8988T (cell line): Measurements from ENCODE around the gene CATSPER1.
"Not testable (repeated sequence)": the region's sequence is repeated elsewhere in the genome, so short reads cannot be mapped to it uniquely, and the experiment has no call there.

Source experiments
- DNase-seq: peaks from one replicate; pipeline ENCODE4 v3.0.0; 2011

CATSPER1 gene

DNA sequence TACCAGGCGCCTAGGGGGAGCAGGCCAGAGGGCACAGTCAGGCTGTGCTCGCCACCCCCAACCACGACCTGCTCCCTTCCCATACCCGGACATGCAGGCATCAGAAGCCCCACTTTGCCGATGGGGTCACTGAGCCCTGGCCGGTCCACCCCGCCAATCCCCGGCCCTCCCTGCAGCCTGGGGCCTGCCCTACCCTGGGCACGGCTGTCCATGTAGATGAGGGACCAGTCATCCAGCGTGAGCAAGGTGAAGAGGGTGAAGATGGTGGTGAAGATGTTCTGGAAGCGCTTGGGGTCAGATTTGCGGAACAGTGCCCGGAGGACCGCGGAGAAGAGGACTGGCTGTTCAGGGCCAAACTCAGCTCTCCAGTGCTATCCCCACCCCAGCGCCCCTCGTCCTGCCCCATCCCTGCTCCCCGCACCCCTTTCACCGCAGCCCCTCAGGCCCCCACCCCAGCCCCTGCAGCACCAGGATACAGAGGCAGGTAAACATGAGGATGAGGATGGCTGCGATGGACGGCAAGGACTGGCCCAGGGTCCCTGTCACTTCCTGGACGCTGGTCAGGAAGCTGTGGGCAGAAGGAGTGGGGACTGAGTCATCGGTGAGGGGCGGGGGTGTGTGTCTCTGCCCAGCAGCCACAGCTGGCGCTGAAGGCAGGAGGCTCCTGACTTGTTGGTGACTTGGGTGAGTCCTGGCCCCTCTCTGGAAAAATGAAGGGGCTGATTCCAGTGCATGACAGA, 5.5 kb downstream of the CATSPER1 start:
- peak; percentile 92 for DNase-seq

DNA sequence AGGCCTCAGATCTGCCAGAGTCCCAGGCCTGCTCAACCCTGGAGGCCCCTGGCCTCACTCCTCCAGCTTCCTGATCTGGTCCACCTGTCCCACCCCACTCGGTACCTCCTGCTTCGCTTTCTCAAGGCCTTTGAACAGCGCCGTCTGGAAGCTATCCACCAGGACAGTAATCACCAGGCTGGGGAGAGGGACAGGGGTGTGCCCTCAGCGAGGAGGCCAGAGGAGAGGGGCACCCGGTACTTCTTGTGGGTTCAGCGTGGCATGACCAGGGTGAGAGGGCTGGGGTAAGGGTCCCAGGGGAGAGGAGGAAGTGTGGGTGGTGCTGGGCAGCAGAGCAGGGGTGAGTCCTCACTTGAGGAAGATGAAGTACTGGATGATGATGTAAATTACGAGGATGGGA, 6.1 kb downstream of the CATSPER1 start:
- DNase-seq = no peak

DNA sequence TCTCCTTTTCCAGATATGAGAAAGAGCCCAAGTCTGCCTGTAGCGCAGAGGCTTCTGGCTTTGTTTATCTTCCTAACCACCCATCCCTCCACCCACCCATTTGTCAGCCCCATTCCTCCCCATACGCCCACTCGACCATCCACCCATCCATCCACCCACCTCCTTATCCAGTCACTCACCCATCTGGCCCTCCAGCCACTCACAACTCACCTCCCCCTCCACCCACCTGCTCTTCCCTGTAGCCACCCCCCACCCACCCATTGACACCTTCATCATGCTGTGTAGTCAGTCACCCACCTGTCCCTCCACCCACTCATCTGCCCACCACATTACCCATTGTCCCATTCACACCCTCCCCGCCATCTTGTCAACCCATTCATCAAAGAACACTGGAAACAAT, 9.0 kb downstream of the CATSPER1 start:
- DNase-seq = no peak

DNA sequence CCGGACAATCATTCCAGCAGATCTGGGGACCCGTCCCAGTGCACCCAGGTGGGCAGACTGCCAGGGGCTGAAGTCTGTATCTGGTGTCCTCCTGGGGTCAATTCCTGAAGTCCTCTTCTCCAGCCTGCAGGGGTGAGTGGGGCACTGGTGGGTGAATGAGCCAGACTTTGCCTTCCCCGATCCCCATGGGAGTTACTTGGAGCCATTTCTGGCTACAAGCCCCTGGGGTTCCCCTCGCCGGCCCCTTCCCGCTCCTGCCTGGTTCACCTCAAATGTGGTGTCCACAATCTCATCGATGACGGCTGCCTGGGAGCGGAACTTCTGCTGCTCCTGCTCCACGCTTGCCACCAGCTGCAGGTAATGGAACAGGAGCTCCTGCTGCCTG, 9.5 kb downstream of the CATSPER1 start:
- DNase-seq = no peak

DNA sequence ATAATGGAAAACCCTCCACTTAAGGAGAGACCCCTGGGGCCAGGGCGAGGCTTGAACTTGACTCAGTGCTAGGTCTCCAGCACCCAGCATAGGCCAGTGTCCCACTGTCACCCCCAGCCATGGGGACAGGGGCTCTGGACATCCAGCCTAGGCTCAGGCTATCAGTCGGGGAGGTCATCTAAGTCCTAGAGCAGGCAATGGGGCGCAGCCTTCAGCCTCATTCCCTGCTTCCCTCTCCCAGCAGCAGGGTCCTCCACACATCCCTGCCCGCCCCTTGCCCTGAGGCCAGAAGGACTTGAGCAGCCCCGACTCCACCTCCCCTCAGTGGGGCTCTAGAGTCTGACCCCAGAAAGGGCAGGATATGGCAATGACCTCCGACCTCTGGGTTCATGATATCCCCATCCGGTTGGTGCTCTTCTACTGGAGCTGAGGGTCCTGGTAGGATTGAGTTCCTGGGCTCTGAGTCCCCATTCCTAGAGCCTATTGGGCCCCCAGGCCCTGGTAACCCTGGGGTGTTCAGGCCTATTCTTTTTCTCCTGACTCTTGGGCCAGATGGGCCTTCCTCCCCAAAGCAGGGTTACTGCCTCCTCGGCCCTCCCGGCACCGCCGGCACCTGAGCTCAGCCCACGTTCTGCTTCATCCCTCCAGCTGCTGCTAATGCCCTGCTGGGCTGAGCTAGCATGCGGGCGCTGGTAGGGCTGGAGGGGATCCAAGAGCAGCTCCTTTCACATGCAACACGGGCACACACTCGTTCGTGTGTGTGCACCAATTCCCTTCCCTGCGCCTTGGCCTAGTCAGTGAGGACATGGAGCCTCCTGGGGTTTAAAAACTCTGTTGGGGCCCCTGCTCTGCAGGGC, 10.1 kb downstream of the CATSPER1 start:
- no peak for DNase-seq

DNA sequence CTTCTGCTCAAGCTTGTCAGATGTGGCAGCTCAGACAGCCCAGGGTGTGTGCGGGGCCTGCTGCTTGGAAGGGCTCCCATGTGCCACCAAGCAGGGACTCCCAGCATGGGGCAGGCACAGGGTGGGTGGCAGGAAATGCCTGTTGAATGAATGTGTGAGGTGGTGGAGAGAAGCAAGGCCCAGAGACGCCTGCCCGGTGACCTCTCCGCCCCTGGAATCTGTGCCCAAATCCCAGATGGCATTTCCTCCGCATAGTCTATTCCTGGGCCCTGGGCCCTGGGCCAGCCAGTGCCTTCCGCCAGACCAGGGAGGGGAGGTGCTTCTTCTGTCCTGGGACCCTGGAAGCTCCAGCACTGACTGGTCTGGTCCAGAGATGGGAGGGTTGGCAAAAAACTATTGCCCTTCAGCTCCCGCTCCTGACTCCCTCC, 10.8 kb downstream of the CATSPER1 start:
- peak; percentile 98 for DNase-seq

DNA sequence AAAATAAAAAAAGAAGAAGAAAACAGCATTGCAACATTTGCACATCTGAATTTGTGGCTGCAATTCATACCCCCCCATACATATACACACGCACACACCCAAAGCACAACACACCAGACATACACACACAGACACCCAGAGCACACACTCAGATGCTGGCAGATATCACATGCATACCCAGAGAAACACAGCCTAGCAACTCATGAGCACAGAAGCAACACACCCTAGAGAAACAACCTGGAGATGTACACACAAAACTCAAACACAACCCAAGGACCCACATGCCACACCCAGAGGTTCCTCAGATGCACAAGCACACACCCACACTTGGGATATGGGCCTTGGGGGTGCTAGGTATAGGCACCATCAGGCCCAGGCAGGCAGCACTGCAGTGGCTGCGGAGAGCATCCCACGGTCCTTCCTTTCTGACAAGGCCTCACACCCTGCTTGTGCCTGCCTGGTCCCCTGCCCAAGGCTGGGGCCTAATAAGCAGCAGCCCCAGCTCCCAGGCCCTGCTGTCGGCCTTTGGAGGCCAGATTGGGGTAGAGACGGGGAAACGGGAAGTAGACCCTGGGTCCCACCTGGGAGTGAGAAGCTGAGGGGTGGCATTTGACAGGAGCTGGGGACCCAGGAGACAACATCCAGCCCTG, 11.3 kb downstream of the CATSPER1 start:
- DNase-seq = peak; percentile 55

DNA sequence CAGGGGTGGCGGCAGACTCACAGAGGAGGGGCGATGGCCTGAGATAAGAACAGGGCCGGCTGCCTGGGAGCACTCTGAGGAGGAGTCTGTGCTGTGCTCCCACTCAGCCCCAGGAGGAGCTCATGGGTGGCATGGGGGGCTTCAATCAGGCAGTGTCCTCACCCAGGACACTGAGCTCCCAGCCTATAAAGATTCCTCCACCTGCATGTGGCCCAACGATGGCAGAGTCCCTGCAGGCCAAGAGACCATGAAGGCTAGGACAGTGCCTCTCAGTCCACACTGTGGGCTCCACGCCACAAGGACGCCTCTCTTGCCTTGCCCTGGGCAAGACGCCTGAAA, 12.5 kb downstream of the CATSPER1 start:
- DNase-seq = no peak

DNA sequence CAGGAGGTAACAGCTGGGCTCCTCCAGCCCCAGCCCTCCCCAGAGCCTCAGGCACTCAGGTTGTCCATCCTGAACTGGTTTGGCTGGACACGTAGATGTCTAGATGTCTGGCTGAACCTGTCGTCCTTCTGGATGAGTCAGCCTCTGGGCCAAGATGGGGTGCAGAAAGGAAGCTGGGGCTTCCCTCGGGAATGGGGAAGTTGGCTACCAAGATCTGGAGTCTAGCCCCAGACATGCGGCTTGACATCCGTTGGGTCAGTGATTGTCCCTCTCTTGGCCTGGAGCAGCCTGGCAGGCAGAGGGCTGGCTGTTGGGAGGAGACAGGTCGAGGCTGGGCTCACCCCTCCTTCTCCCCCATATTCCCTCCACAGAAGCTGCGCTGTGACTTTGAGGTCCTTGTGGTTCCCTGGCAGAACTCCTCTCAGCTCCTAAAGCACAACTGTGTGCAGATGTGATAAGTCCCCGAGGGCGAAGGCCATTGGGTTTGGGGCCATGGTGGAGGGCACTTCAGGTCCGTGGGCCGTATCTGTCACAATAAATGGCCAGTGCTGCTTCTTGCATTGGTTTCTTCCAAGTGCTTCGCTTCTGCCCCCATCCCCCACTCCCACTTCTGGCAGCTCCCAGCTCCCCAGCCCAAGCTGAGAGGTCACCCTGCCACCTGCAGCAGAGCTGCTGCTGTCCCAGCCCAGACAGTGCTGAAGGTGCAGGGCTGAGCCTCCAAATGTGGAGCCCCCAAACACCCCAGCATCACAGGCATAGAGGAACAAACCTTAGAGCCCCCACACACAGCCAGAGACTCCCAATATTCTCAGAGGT, 13.1 kb downstream of the CATSPER1 start:
- no peak for DNase-seq

DNA sequence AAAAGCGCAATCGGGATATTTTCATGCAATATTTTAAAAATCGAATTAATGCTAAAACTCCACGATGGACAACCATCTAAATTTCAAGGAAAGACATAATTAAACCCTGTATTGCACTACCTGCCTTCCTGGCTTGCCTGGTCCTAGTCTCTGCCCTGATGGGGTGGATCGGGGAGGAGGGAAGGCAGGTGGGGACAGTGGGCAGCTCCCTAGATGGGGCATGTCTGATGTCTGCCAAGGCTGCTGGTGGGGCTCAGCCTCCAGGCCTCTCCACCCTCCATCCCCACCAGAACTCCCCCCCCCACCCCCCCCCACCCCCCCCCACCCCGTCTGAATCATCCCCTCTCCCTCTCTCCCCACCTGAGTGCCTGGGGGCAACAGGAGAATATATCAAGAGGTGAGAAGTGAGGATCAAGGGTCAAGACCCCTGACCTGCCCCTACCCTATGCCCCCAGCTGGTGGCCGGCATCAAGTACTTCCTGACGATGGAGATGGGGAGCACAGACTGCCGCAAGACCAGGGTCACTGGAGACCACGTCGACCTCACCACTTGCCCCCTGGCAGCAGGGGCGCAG, 13.8 kb downstream of the CATSPER1 start:
- peak; percentile 71 for DNase-seq

DNA sequence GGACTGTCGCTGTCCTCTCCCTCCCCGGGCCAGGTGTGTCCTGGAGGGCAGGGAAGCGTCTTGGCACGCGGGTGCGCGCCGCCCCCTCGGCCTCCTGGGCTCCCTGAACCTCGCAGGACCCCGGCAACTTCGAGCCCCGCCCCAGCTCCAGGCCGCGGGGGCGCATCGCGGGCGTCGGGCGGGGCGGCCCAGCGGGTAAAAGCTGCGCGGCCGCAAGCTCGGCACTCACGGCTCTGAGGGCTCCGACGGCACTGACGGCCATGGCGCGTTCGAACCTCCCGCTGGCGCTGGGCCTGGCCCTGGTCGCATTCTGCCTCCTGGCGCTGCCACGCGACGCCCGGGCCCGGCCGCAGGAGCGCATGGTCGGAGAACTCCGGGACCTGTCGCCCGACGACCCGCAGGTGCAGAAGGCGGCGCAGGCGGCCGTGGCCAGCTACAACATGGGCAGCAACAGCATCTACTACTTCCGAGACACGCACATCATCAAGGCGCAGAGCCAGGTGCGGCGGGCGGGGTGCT, 14.4 kb downstream of the CATSPER1 start, which contains the start of gene CST6:
Gene CST6 (plus strand): TSS at position 224 of the 519 bp plus-strand sequence. CDS start 37 bp downstream, at position 261.
- DNase-seq = no peak

DNA sequence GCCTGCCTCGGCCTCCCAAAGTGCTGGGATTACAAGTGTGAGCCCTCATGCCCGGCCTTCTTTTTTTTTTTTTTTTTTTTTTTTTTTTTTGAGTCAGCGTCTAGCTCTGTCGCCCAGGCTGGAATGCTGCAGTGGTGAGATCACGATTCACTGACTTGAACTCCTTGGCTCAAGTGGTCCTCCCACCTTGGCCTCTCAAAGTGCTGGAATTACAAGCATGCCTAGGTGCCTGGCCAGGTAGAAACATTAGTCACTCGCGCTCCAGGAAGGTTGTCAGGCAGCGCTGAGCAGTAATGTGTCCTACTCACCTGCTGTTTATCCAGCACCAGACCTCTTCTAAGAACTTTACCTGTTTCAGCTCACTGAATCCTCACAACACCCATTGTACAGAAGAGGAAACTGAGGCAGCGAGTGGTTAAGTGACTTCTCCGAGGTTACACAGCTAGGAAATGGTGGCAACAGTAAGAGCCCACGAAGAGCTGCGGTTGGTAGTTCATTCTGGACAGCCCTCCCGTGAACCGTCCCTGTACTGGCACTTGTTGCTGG, 15.0 kb downstream of the CATSPER1 start:
- DNase-seq = peak; percentile 79

DNA sequence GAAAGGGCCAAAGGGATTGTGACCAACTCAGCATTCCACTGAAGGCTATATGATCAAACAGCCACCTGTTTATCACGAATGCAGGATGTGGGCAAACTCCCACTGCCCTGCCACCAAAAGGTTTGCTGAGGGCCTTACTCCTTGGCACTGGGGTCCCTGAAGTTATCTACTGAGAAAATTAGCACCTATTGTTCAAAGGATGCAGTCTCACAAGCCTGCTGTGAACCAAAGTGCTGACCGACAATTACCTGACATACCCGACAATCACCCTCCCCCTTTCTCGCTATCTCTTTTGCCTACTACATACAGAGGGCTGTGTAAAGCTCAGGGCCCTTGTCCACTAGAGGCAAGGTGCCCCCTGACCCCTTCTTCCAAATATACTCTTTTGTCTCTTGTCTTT, 16.2 kb downstream of the CATSPER1 start:
- not testable (repeated sequence) for DNase-seq

DNA sequence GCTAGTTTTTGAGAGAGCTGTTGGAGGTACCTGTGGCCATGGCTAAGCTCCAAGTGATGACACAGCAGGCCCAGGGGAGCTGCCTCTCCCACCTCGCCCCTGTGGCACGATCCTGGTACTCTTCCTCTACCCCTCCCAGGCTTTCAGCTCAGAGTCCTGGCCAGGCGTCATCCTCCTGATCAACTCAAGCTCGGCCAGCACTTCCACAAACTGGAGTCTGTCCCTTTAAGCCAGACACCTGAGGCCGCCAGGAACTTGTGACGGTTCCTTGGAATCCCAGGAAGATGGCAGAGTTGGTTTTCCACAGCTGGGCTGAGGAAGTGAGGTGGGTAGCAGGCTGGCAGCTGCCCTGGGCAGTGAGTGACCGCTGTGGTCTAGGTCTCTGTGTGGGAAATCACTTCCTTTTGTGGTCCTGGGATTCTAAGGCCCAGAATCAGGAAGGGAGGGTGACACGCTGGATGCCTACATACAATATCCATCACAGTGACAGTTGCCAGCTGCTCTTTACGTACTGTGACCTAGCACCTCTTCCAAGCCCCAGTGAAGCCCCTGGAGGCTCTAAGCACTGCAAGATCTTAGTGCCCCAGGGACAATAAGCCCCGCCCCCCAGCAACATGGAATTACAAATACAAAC, 17.7 kb downstream of the CATSPER1 start:
- DNase-seq = peak; percentile 68

DNA sequence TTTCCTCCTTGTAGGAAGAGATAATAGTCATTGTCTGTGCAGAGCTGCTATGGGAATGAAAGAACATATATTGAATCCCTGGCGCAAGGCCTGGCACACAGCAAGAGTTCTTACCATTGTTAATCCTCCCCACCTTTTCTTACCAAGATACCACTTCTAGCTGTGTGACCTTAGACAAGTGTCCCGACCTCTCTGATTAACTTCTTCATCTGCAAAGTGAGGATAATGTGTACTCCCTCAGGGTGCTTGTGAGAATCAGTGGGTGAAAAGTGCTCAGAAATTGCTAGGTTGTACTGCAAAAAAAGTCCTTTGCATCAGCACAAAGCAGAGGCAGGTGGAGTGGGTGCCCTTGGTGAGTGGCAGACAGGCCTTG, 18.2 kb downstream of the CATSPER1 start:
- no peak for DNase-seq

DNA sequence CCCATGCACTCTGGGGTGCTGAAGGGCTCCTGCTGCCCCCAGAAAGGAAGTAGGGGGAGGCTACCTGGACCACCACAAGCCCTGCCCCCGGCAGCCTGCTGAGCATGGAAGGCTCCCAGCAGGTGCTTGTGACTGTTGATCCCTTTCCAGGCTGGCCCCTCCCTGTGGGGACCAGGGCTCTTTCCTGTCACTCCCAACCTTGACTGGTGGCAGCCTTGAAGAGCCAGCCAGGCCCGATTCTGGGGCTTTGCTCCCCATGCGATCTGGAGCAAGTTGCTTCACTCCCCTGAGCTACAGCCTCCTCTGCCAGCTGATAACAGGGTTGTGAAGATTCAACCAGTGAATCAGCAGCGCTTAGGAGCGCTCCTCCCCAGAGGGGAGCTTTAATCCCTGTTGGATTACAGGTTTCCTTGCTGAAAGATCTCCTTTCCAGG, 19.1 kb downstream of the CATSPER1 start:
- DNase-seq = no peak

DNA sequence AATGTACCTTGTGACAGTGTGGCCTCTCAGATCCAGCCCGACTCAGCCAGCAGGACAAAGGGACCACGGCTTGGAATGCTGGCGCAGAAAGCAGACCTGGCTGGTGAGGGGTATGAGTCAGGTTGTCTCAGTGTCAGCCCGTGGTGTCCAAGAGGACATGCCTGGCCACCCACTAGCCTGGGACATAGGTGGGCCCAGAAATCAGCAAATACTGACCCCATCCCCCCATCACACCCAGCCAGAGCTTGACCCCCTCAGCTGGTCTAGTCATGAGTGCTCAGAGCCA, 19.4 kb downstream of the CATSPER1 start:
- DNase-seq = no peak

DNA sequence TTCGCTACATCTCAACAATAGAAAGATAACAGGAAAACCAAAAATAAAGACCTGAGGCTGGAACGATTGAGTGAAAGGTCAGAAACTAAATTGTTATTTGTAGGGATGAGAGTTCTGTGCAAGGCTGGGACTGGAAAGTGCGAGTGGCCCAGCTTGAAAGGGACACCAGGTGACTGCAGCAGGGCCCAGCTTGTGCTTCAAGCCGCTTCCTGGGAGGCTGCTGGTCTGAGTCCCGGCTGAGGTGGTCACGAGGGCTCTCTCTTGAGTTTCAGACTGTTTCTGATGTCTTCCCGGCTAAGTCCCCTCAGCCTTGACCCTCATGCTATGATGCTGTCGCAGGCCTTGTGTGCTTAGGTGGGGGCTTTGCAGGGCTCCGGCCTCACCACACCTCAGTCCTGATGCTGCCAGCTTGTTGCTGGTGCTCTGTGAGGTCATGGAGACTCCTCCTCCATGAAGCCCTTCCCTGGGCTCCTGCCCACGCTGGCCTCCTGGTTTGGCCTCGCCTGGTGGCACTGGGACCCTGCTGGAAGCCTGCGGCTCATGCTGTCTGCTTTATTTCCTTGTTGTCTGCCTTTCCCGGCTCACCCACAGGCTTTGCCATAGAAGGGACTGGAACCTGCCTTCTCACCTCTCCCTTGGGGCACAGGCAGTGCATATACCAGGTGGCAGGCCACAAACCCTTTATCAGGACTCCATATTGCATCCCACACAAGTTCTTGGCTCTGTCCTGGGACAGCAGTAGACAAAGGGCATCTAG, 20.0 kb downstream of the CATSPER1 start:
- no peak for DNase-seq

DNA sequence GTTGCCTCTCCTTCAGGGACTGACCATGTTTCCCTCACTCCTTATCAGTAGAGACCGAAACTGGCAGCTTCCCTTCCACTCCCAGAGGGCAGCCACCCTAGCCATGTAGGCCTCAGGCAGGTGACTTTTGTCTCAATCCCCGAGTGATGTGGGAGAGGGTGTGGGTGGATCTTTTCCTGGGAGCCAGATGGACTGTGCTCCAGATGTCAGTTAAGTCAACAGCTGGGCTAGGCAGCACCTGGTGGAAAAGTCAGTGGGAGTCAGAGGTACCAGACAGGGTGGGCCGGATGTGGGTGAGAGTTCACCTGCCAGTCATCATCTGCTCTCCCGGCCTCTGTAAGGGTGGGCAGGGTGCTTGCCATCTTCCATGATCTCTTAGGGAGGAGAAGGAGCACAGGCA, 22.1 kb downstream of the CATSPER1 start:
- no peak for DNase-seq

DNA sequence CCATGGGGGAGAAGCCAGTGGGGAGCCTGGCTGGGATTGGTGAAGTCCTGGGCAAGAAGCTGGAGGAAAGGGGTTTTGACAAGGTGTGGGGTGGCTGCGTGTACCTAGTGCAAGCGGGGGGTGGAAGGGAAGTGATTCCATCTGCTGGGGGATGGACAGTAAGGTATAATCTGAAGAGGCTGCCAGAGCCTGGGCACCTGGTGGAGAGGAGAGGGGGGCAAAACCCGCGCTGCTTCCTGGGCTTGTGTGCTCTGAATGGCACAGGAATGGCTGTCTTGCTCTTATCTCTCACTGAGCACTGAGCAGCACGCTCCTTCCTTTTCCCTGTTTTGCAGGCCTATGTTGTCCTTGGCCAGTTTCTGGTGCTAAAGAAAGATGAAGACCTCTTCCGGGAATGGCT, 23.0 kb downstream of the CATSPER1 start:
- no peak for DNase-seq
